HAP-1 (cell line): Measurements from ENCODE around the gene MYCL.
"Not testable (repeated sequence)": the region's sequence is repeated elsewhere in the genome, so short reads cannot be mapped to it uniquely, and the experiment has no call there.

Experiments
- DNase-seq, 2 experiments: peaks; one replicate each; pipeline ENCODE4 v3.0.0-alpha.2; 2016 to 2020; ENCODE audit warnings: low spot score in 2 of 2
- H3K27me3 ChIP-seq: fragments of 250-450 bp; sonication (Bioruptor Pico); 2 replicates; pipeline ENCODE4 v1.5.1; 2020; ENCODE audit warnings: low read depth, mild to moderate bottlenecking, moderate library complexity
- H3K36me3 ChIP-seq: fragments of 250-450 bp; sonication (Bioruptor Pico); replicated peaks from 2 replicates; pipeline ENCODE4 v1.5.1; 2020; ENCODE audit warnings: mild to moderate bottlenecking
- H3K4me1 ChIP-seq: fragments of 250-450 bp; sonication (Bioruptor Pico); 2 replicates; pipeline ENCODE4 v1.5.1; 2020; ENCODE audit warnings: mild to moderate bottlenecking
- H3K4me3 ChIP-seq: fragments of 250-450 bp; sonication (Bioruptor Pico); 2 replicates; pipeline ENCODE4 v1.5.1; 2020; ENCODE audit warnings: mild to moderate bottlenecking, moderate library complexity
- H3K9me3 ChIP-seq: fragments of 250-450 bp; sonication (Bioruptor Pico); 2 replicates; pipeline ENCODE4 v1.5.1; 2020; ENCODE audit warnings: mild to moderate bottlenecking, moderate library complexity
- in situ Hi-C: fragments of 300-500 bp; cut with MboI; formaldehyde crosslinking; loops from 3 replicates; pipeline ENCODE4 v1.14.3; 2020; ENCODE audit warnings: low sequenced_read_pairs, inconsistent platforms, mixed read lengths

MYCL gene

DNA sequence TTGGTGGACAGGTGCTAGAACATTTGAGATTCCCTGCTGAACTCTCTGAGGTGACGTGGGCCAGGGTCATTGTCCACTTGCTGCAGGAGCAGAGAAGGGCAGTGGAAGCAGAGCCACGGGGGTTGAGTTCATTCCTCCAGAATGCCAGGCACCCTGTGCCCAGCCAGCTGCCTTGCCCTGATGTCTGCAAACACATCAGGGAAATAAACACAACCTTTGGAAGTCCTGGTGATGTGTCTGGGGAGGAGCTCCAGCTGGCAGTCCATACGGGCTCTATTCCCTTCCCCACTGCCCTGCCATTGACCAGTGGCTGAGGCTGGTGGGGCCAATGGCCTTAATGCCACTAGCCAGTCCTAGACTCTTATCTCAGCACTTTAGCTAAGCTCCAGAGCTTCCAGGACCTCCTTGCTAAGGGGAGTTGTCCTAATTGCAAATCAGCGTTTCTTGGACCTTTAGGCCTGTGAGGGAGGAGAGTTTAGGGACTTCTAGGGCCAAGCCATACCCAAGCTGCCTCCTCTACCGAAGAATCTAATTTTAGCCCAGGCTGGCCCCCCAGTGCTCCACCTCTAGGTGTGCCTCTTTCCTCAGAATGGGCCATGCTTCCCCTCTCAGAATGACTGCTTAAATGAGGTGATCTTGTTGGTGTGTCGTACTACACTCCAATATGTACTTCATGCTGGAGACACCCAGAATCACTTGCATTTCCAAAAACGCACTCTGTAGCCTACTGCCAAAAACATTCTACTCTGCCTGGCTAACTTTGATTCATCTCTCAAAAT is 27.3 kb upstream of the MYCL start:
- in situ Hi-C loops = no loop called here
- H3K4me3 ChIP-seq = no peak overlapping the region
- DNase-seq = no peak
- H3K4me1 ChIP-seq = no peaks in the 10 kb centered on the region
- no peaks in the 10 kb centered on the region for H3K36me3 ChIP-seq
- no peaks in the 10 kb centered on the region for H3K9me3 ChIP-seq
- no peaks in the 10 kb centered on the region for H3K27me3 ChIP-seq

DNA sequence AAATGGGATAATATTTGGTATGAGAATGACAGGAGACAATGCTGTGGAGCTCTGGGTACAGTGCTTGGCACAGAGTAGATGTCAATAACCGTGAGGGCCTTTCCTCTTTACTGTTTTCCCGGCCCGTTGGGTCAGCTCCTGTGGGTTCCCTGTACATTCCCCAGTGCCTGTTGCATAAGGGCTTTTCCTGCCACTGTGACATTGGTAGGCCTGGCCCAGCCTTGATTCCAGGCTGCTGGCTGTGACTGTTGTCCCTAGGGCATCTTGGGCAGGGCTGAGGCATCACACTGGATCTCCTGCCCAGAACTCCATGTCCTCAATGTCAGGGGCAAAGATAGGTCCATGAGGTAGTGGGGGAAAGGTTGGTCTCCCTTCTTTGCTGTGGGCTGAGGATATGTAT is 25.8 kb upstream of the MYCL start:
- DNase-seq = no peak
- Histone ChIP-seq H3K36me3 (no peaks in the 10 kb centered on the region), H3K9me3 (no peaks in the 10 kb centered on the region), H3K27me3 (no peaks in the 10 kb centered on the region), H3K4me1 (no peaks in the 10 kb centered on the region), H3K4me3 (no peak overlapping the region)
- in situ Hi-C loops = no loop called here

DNA sequence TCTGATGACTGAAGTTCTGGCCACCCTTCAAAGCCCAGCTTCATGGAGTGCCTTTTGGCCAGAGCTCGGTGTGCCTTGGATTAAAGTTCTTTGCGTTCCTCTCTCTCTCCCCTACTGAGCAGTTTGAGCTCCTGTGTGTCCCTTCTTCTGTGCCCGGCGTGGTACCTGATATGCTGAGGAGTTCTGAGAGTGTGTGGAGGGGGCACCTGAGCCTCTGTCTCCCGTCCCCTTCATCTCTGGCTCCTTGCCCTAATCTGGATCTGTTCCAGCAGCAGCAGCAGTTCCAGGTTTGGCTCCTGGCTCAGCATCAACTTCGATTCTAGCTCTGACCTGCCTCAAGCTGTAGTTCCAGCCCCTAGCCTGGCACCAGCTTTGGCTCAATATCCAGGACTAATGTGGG is 25.1 kb upstream of the MYCL start:
- in situ Hi-C loops = no loop called here
- H3K36me3 ChIP-seq = no peaks in the 10 kb centered on the region
- H3K9me3 ChIP-seq = no peaks in the 10 kb centered on the region
- H3K4me3 ChIP-seq = no peak overlapping the region
- no peaks in the 10 kb centered on the region for H3K27me3 ChIP-seq
- H3K4me1 ChIP-seq = no peaks in the 10 kb centered on the region
- DNase-seq = no peak

DNA sequence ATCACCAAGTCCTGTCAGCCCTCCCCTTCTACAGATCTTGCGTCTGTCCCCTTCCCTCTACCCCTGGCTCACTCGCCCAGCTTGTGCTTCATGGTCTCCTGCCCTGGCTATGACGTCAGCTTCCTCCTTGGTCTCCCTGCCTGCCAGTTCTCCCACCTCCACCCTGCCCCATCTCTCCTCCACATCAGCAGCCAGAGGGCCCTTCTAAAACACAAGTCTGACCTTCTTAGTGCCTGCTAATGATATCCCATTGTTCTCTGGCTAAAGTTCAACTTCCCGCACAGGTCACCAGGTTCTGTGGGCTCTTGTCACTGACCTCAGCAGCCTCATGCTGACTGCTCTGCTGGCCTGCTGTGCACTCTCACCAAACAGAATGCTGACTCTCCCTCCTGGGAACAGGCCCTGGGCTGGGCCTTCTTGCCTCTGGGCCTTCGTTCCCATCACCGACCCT is 24.7 kb upstream of the MYCL start:
- no peaks in the 10 kb centered on the region for H3K27me3 ChIP-seq
- H3K36me3 ChIP-seq = no peaks in the 10 kb centered on the region
- no peaks in the 10 kb centered on the region for H3K4me1 ChIP-seq
- no peak overlapping the region for H3K4me3 ChIP-seq
- in situ Hi-C loops = no loop called here
- no peak for DNase-seq
- H3K9me3 ChIP-seq = no peaks in the 10 kb centered on the region

DNA sequence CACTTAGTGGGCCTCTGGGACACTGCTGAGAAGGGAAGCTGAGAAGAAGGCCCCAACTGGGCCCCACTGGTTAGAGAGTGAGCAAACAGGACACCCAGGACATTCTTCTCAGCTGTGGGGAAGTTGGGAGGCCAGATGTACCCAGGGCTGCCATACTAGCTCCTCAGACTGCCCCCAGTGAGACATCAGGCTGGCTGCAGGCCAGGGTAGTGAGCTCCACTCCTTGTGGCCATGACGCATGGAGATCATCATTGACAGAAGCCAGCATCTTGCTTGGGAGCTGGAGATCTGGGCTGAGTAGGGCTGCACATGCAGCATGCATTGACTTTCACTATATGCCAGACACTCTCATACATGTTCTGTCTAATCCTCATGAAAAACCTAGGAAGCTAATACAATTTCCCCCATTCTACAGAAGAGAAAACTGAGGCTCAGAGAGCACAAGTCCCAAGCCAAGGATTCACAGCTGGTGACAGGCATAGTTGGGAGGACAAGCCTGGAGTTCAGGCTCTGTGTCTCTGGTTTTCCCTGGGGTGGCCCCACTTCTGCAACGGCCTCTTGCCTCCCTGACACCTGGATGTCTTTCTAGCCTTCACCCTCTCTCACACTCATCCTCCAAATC is 24.1 kb upstream of the MYCL start:
- Histone ChIP-seq H3K36me3 (no peaks in the 10 kb centered on the region), H3K27me3 (no peaks in the 10 kb centered on the region), H3K9me3 (no peaks in the 10 kb centered on the region), H3K4me3 (no peak overlapping the region), H3K4me1 (no peaks in the 10 kb centered on the region)
- in situ Hi-C loops = no loop called here
- DNase-seq = no peak

DNA sequence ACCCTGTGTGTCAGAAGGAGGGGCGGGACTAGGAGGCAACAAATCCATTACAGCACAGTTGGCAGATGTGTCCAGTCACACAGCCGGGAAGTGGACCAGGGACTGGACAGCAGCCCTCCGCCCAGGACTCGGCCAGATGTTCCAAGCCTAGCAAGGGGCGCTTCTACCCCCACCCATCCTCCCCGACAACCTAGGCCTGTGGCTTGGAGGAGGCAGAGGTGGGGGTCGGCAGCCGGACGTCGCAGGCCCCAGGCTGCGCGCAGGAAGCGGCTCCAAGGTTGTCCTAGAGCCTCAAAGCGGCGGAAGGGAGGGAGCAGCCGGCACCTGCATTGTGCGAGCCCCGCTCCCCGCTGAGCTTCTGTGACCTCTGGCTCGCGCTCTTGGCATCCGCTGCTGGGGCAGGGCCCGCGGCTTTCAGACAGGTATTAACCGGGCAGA is 20.6 kb upstream of the MYCL start:
- H3K27me3 ChIP-seq = no peaks in the 10 kb centered on the region
- no peak overlapping the region for H3K4me3 ChIP-seq
- no peak for DNase-seq
- H3K4me1 ChIP-seq = no peaks in the 10 kb centered on the region
- in situ Hi-C loops = no loop called here
- no peaks in the 10 kb centered on the region for H3K36me3 ChIP-seq
- no peaks in the 10 kb centered on the region for H3K9me3 ChIP-seq

DNA sequence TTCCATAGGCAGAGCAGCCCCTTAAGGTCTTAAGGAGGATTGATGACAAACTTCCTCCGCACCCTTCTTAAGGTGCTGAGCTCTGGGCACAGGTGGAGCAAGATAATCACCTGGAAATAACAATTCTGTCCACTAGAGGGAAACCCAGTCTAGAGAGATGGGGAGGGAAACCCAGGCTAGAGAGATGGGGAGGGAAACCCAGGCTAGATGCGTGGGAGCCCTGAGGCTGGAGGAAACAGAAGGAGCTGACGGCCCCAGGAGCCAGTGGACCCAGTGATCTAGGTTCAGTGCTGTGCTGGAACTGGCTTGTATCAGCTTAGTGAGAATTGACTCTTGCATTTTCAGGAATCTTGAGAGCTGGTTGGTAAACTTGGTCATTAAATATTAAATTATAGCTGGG is 17.8 kb upstream of the MYCL start:
- Histone ChIP-seq H3K27me3 (no peaks in the 10 kb centered on the region), H3K4me3 (no peak overlapping the region), H3K36me3 (no peaks in the 10 kb centered on the region), H3K9me3 (no peaks in the 10 kb centered on the region), H3K4me1 (no peaks in the 10 kb centered on the region)
- in situ Hi-C loops = loop anchor here (5.0 kb wide), 2 partner anchors 53 to 97 kb away; no protein-coding TSS in a partner anchor
- peak; percentile 69 to 71 for DNase-seq

DNA sequence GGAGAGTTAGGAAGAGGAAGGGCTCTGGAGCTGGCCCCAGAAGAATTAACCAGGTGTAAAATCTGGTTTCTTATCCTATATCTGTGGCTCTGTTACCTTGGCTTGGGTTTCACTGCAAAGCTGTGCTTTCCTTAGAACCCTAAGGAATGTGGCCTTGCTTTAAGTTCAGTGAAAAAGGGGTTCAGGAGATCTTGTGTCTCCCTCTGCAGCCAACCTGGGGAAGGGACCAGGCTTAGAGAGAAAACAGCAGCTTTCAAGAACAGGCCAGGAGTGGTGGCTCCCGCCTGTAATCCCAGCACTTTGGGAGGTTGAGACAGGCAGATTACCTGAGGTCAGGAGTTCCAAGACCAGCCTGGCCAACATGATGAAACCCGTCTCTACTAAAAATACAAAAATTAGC is 16.1 kb upstream of the MYCL start:
- H3K36me3 ChIP-seq = no peaks in the 10 kb centered on the region
- no peak overlapping the region for H3K4me3 ChIP-seq
- H3K4me1 ChIP-seq = no peaks in the 10 kb centered on the region
- H3K9me3 ChIP-seq = no peaks in the 10 kb centered on the region
- no peaks in the 10 kb centered on the region for H3K27me3 ChIP-seq
- DNase-seq = no peak
- in situ Hi-C loops = loop anchor here (5.0 kb wide), 2 partner anchors 54 to 96 kb away; no protein-coding TSS in a partner anchor

DNA sequence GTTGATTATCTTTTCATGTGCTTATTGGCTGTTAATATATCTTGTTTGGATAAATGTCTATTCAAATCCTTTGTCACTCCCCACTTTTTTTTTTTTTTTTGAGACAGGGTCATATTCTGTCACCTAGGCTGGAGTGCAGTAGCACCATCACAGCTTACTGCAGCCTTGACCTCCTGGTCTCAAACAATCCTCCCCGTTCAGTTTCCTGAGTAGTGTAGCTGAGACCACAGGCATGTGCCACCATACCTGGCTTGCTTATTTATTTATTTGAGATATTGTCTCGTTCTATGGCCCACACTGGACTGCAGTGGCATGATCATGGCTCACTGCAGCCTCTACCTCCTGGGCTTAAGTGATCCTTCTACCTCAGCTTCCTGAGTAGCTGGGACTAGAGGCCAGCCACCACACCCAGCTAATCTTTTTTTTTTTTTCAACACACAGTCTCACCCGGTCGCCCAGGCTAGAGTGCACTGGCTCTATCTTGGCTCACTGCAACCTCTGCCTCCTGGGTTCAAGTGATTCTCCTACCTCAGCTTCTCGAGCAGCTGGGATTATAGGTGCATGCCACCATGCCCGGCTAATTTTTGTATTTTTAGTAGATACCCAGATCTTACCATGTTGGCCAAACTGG is 13.9 kb upstream of the MYCL start:
- H3K4me3 ChIP-seq = no peak overlapping the region
- in situ Hi-C loops = loop anchor here (5.0 kb wide), 2 partner anchors 57 to 93 kb away; no protein-coding TSS in a partner anchor
- no peaks in the 10 kb centered on the region for H3K9me3 ChIP-seq
- H3K36me3 ChIP-seq = no peaks in the 10 kb centered on the region
- no peaks in the 10 kb centered on the region for H3K4me1 ChIP-seq
- no peaks in the 10 kb centered on the region for H3K27me3 ChIP-seq
- no peak for DNase-seq

DNA sequence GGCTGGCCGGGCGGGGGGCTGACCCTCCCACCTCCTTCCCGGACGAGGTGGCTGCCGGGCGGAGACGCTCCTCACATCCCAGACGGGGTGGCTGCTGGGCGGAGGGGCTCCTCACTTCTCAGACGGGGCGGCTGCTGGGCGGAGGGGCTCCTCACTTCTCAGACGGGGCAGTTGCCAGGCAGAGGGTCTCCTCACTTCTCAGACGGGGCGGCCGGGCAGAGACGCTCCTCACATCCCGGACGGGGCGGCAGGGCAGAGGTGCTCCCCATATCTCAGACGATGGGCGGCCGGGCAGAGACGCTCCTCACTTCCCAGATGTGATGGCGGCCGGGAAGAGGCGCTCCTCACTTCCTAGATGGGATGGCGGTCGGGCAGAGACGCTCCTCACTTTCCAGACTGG is 11.4 kb upstream of the MYCL start:
- H3K27me3 ChIP-seq, H3K36me3 ChIP-seq, H3K9me3 ChIP-seq, DNase-seq, in situ Hi-C loops, H3K4me1 ChIP-seq, H3K4me3 ChIP-seq: not testable (repeated sequence)

DNA sequence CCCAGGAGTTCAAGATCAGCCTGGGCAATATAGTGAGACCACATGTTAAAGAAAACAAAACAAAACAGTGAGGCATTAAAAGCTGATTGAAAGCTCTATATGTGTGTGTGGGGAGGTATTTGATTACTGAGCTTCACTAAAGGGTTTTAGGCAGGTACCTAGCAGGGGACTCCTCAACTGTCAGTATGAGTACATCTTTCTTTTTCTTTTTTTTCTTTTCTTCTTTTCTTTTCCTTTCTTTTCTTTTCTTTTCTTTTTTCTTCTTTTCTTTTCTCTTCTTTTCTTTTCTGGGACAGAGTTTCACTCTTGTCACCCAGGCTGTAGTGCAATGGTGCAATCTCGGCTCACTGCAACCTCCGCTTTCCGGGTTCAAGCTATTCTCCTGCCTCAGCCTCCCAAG is 8.5 kb upstream of the MYCL start:
- no peak for DNase-seq
- H3K4me3 ChIP-seq = no peak overlapping the region
- H3K9me3 ChIP-seq = peaks cover 11% of the 10 kb centered on the region
- no peaks in the 10 kb centered on the region for H3K27me3 ChIP-seq
- in situ Hi-C loops = no loop called here
- H3K36me3 ChIP-seq = no peaks in the 10 kb centered on the region
- no peaks in the 10 kb centered on the region for H3K4me1 ChIP-seq

DNA sequence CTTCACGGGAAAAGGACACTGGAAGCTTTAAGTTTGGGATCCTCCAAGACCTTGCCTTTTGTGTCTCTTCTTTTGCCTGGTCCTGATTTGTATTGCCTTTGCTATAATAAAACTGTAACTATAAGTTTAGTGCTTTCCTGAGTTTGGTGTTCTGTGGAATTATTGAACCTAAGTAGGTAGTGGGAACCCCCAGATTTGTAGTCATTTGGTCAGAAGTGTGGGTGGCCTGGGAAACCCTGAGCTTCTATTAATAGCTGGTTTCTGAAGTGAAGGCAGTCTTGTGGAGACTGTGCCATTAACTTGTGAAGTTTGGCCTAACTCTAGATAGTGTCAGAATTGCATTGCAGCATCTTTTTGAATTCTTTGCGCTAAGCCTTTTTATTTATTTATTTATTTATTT is 6.8 kb upstream of the MYCL start:
- H3K9me3 ChIP-seq = peaks cover 11% of the 10 kb centered on the region
- in situ Hi-C loops = no loop called here
- no peaks in the 10 kb centered on the region for H3K4me1 ChIP-seq
- H3K36me3 ChIP-seq = no peaks in the 10 kb centered on the region
- no peaks in the 10 kb centered on the region for H3K27me3 ChIP-seq
- H3K4me3 ChIP-seq = no peak overlapping the region
- no peak for DNase-seq

DNA sequence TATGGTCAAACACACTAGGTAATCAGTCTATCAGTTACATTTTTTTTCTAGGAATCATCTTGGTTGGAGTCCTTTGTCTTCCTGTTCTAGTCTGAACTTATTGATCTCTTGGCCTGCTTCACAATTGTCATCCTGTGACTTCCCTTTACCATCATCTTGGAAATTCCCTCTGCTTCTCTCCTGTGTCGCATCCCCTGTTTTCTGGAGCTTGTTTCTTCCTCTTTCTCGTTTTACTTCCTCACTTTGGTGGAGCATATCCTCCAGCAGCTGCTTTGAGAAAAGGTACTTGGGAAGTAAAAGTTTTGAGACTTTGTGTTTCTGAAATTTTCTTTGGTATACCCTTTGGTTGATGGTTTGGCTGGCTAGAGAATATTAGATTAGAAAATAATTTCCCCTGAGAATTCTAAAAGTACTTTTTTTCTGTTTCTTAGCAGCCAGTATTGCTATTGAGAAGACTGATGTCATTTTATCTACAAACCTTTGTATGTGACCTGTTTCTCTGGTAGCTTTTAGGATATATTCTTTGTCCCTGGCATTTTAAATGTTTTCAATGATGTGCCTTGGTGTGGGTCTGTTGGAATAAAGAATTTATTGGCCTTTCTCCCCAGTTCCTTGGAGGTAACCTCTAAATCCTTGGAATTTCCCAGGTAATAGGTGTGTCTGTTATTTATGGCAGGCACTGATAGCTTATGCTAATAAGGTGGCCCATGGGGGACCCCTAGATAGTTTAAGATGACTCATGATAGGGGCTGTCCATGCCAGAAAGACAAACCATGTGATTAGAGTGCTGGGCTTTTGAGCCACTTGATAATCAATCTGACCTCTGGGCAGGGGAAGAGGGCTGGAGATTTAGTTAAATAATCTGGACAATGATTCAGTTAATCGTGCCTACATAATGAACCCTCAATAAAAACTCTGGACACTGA is 6.1 kb upstream of the MYCL start:
- no peak for DNase-seq
- Histone ChIP-seq H3K9me3 (peaks cover 11% of the 10 kb centered on the region), H3K27me3 (no peaks in the 10 kb centered on the region), H3K4me1 (no peaks in the 10 kb centered on the region), H3K4me3 (no peak overlapping the region), H3K36me3 (no peaks in the 10 kb centered on the region)
- in situ Hi-C loops = no loop called here
